ENCODE measurements around the gene GNG8. TPM values are rescaled to one million over a fixed set of nuclear protein-coding genes. Genes with fewer than 3 reads are reported as not detected.

GNG8 gene
- polyA plus RNA-seq, 1 of the 3 experiments (the other 2 are of a cell fraction): not detected

GRCh38 chr19:46637224-46637623 is 1.2 kb upstream of the GNG8 start:
- Histone ChIP-seq H3K4me1 (ENCODE audit: control insufficient read depth in 1 of 2, insufficient read depth in 2 of 2, low read depth in 1 of 2, low read length in 1 of 2) (peaks cover 7 to 40% of the 10 kb centered on the region in 2 experiments; a peak in 2 of 4 replicates), H4K20me1 (ENCODE audit: insufficient read depth) (no peaks in the 10 kb centered on the region), H3K36me3 (replicated peaks in 1 of 2; ENCODE audit: control insufficient read depth in 1 of 2, insufficient read depth in 2 of 2, low read length in 1 of 2) (no peaks in the 10 kb centered on the region), H3K27ac (ENCODE audit: low read depth in 2 of 2, low read length in 1 of 2) (peak overlapping the region in 1 of 2 experiments; percentile 92; a peak in 1 of 4 replicates), H3K79me2 (ENCODE audit: insufficient read depth) (no peaks in the 10 kb centered on the region), H2AFZ (ENCODE audit: low read depth) (no peak overlapping the region), H3K4me3 (ENCODE audit: low read depth in 2 of 2, low read length in 1 of 2) (peak overlapping the region in 1 of 2 experiments; percentile 1; a peak in 1 of 4 replicates), H3K9me2 (no peaks in the 10 kb centered on the region), H3K27me3 (ENCODE audit: insufficient read depth) (no peaks in the 10 kb centered on the region), H3K9me3 (no peaks in the 10 kb centered on the region), H3K4me2 (no peak overlapping the region), H3K9ac (no peak overlapping the region), H3F3A (replicated peaks; ENCODE audit: insufficient read depth) (peaks cover 9% of the 10 kb centered on the region)
- WGBS (ENCODE audit: low lambda C conversion rate): 85% methylated on average over 14 of the region's 14 CpGs
- no peak for DNase-seq
- TF ChIP-seq RAD21 (IDR thresholded peaks at IDR 0.05; ENCODE audit: low read length) (peak; percentile 4; the same call in 1 of the 2 replicates), ZBTB33 (IDR thresholded peaks at IDR 0.05; ENCODE audit: borderline replicate concordance, low read depth) (no peak), NFIC (IDR thresholded peaks at IDR 0.05; ENCODE audit: borderline replicate concordance) (no peak), IRF3 (IDR thresholded peaks at IDR 0.05; ENCODE audit: low read depth, low read length) (no peak), MXI1 (IDR thresholded peaks at IDR 0.05; ENCODE audit: low read depth, low read length) (no peak)
- ChIA-PET CTCF (interaction anchor here (0.9 to 8.3 kb wide), 3 partner anchors 9 to 92 kb away, joined by 3 to 106 read pairs (median 4); partner anchors contain the start of gene DACT3), POLR2A (interaction anchor here (0.6 to 9.6 kb wide), 4 partner anchors 16 to 607 kb away, joined by 3 to 100 read pairs (median 14); partner anchors contain the start of gene DACT3)

- CTCF ChIA-PET: interaction anchor here (0.5 to 8.3 kb wide), 3 partner anchors 8 to 27 kb away, joined by 3 to 106 read pairs (median 3); partner anchors contain the start of gene DACT3
- Histone ChIP-seq H3K27me3 (ENCODE audit: insufficient read depth) (no peaks in the 10 kb centered on the region), H3K9me2 (no peaks in the 10 kb centered on the region), H3K9ac (no peak overlapping the region), H3K79me2 (ENCODE audit: insufficient read depth) (no peaks in the 10 kb centered on the region), H3K9me3 (no peaks in the 10 kb centered on the region), H3K4me1 (ENCODE audit: control insufficient read depth in 1 of 2, insufficient read depth in 2 of 2, low read depth in 1 of 2, low read length in 1 of 2) (peaks cover 17 to 53% of the 10 kb centered on the region in 2 experiments), H3K4me3 (ENCODE audit: low read depth in 2 of 2, low read length in 1 of 2) (peak overlapping the region in 1 of 2 experiments; percentile 48; a peak in 2 of 4 replicates), H4K20me1 (ENCODE audit: insufficient read depth) (no peaks in the 10 kb centered on the region), H3F3A (replicated peaks; ENCODE audit: insufficient read depth) (peaks cover 4% of the 10 kb centered on the region), H2AFZ (ENCODE audit: low read depth) (peak overlapping the region; percentile 68; the same call in 1 of the 2 replicates), H3K4me2 (peak overlapping the region; percentile 74; the same call in 1 of the 2 replicates), H3K27ac (ENCODE audit: low read depth in 2 of 2, low read length in 1 of 2) (peak overlapping the region in 1 of 2 experiments; percentile 92; a peak in 2 of 4 replicates), H3K36me3 (replicated peaks in 1 of 2; ENCODE audit: control insufficient read depth in 1 of 2, insufficient read depth in 2 of 2, low read length in 1 of 2) (no peaks in the 10 kb centered on the region)
- no peak for DNase-seq
- TF ChIP-seq USF2 (IDR thresholded peaks at IDR 0.05; ENCODE audit: borderline replicate concordance, low read depth, low read length): no peak
- no peak for TF ChIP-seq YY1 (IDR thresholded peaks at IDR 0.05; ENCODE audit: low read depth)
- POLR2A ChIA-PET: interaction anchor here (1.3 to 9.6 kb wide), 4 partner anchors 13 to 26 kb away, joined by 4 to 100 read pairs (median 18); partner anchors contain the start of gene DACT3
- WGBS (ENCODE audit: low lambda C conversion rate): 8% methylated on average over 19 of the region's 23 CpGs
Observed at GRCh38 chr19:46634656-46635218, 1.3 kb downstream of the GNG8 start.
